HEK293T (cell line): ENCODE data around the gene TTC28.

ENCODE experiments used
- ARNT ChIP-seq: fragments of 450-650 bp; IDR thresholded peaks from 2 replicates; pipeline ENCODE4 v1.6.1; 2017; ENCODE audit warnings: mild to moderate bottlenecking
- HDGF ChIP-seq: fragments of 450-650 bp; IDR thresholded peaks from 2 replicates; pipeline ENCODE4 v1.6.1; 2017; ENCODE audit warnings: antibody characterized with exemption, borderline replicate concordance
- LEF1 ChIP-seq: fragments of 450-650 bp; IDR thresholded peaks from 2 replicates; pipeline ENCODE4 v1.6.1; 2017; ENCODE audit warnings: mild to moderate bottlenecking, borderline replicate concordance
- NFRKB ChIP-seq: fragments of 450-650 bp; IDR thresholded peaks from 2 replicates; pipeline ENCODE4 v1.6.1; 2016; ENCODE audit warnings: mild to moderate bottlenecking, moderate library complexity
- TARDBP ChIP-seq: fragments of 450-650 bp; IDR thresholded peaks from 2 replicates; pipeline ENCODE4 v1.6.1; 2016
- ZNF384 ChIP-seq: fragments of 450-650 bp; IDR thresholded peaks from 2 replicates; pipeline ENCODE4 v1.6.1; 2016

DNA sequence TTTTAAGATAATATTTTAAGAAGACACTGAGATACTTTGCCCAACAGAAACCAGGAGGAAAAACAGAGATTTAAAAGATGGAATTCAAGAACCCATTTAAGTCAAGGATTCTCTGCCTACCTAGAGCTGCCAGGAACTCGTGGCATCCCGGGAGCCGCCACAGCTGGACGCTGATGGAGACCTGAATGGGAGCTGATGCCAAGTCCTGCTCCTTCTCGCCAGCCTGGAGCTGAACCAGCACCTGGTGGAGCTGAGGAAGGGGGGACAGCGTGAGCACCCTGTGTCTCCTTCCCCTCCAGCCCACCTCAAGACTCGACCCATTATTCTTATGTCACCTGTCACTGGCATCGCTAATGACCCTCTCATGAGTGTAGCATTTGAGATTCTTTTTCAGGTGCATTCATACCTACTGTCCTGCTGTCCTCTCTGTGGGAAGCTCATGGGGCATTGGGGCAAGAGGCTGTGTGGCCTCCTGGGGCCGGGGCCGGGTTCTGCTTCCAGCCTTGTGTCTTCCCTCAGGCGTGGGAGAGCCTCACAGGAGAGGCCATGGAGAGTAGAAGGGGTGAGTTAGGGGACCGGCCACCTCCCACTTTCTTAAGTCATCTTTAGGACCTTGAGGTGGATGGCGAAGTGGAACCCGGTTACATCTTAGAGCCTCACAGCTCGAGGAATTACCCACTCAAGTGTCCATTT is 689.7 kb downstream of the TTC28 start:
- TF ChIP-seq HDGF = no peak
- TF ChIP-seq NFRKB = no peak
- no peak for TF ChIP-seq TARDBP
- TF ChIP-seq LEF1 = no peak
- TF ChIP-seq ARNT = no peak
- TF ChIP-seq ZNF384 = no peak
